Omental fat pad (tissue), 4 donors: Measurements from ENCODE around the gene HMCN1. TPM values are rescaled to one million over a fixed set of nuclear protein-coding genes. Genes with fewer than 3 reads are reported as not detected.
"Not testable (repeated sequence)": the region's sequence is repeated elsewhere in the genome, so short reads cannot be mapped to it uniquely, and the experiment has no call there.

ENCODE experiments used
- ATAC-seq: fragments of 150-250 bp; one replicate; pipeline ENCODE4 v1.9.1; 2016; ENCODE audit warnings: mild to moderate bottlenecking, moderate library complexity; ENCODE audit not compliant: low FRiP score
- DNase-seq: peaks from one replicate; pipeline ENCODE4 v3.0.0-alpha.2; 2019; ENCODE audit warnings: low spot score
- total RNA-seq, 4 donors: library from RNA; depleted of rRNA; stranded (reverse); fragments of >200 nt; gene quantifications; one replicate each; pipeline ENCODE4 v1.1.0, GENCODE V29; 2016
- TF ChIP-seq, protein P1 (sequence below), 3 donors: fragments of 450-650 bp; IDR thresholded peaks; one replicate each; pipeline ENCODE4 v1.5.1; 2016 to 2017; ENCODE audit warnings: antibody characterized with exemption in 3 of 3, mild to moderate bottlenecking in 3 of 3, moderate library complexity in 2 of 3

HMCN1 gene
- total RNA-seq, 4 donors from 2014 or later: 5.2 to 45.9 (median 12.7) TPM

DNA sequence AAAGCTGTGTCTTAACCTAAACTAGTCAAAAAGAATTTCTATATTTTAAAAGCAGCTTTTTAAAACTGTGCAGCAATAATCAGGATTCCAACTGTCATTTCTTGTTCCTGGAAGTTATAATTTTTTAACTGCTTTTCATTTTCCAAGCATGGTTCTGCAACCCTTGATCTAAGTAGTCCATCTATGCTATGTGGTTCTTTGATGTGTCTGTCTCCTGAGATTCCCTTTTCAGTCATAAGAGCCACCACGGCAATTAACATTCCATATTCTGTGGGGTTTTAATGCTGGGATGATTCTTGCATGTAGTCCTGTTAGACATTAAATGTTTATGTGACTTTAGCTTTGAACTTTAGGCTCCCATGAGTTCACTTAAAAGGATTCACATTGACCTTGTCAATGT lies 420.5 kb downstream of the HMCN1 start:
- TF ChIP-seq, protein P1, sequence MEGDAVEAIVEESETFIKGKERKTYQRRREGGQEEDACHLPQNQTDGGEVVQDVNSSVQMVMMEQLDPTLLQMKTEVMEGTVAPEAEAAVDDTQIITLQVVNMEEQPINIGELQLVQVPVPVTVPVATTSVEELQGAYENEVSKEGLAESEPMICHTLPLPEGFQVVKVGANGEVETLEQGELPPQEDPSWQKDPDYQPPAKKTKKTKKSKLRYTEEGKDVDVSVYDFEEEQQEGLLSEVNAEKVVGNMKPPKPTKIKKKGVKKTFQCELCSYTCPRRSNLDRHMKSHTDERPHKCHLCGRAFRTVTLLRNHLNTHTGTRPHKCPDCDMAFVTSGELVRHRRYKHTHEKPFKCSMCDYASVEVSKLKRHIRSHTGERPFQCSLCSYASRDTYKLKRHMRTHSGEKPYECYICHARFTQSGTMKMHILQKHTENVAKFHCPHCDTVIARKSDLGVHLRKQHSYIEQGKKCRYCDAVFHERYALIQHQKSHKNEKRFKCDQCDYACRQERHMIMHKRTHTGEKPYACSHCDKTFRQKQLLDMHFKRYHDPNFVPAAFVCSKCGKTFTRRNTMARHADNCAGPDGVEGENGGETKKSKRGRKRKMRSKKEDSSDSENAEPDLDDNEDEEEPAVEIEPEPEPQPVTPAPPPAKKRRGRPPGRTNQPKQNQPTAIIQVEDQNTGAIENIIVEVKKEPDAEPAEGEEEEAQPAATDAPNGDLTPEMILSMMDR (IDR thresholded peaks at IDR 0.05): no peak
- DNase-seq (no peak), ATAC-seq (no peak)

DNA sequence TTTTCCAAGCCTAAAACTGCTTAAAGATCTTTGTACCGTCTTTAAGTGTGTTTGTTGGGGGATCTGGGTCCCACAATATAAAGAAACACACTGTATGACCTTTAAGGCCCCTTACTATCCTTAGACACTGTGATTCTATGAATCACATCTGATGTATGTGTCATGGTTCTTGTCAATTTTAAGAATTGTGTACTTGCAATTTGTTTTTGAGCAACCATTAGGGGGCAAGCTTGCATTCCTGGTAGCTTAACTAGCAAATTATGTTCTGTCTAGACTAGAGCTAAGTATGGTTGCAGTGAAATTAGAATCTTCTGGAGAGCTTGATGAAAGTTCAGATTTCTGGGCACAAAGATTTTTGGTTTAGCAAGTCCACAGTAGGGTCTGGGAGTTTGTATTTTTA lies 421.4 kb downstream of the HMCN1 start:
- DNase-seq: no peak
- ATAC-seq: no peak
- TF ChIP-seq, protein P1 (IDR thresholded peaks at IDR 0.05): no peak

DNA sequence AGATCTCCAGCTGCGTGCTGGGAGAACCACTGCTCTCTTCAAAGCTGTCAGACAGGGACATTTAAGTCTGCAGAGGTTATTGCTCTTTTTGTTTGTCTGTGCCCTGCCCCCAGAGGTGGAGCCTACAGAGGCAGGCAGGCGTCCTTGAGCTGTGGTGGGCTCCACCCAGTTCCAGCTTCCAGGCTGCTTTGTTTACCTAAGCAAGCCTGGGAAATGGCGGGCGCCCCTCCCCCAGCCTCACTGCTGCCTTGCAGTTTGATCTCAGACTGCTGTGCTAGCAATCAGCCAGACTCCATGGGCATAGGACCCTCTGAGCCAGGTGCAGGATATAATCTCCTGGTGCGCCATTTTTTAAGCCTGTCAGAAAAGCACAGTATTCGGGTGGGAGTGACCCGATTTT lies 428.7 kb downstream of the HMCN1 start:
- DNase-seq, ATAC-seq: not testable (repeated sequence)

DNA sequence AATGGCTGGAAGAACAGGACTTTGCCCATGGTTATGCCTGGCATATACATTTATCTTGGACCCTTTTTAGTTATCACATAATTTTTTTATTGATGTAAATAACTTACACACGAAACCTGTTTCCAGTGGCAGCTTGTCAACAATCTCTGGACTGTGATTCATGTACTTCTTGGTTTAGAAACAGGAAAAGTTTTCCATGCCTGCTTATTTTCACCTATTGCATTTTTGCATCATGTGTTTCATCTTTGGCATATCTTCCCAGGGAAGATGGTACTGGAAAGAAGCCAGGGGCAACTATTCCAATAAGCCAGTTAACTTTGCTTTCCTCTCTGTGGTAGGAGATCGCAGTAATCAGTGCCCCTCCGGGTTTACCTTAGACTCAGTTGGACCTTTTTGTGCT lies 430.6 kb downstream of the HMCN1 start:
- TF ChIP-seq, protein P1 (IDR thresholded peaks at IDR 0.05): no peak
- DNase-seq: no peak
- no peak for ATAC-seq

DNA sequence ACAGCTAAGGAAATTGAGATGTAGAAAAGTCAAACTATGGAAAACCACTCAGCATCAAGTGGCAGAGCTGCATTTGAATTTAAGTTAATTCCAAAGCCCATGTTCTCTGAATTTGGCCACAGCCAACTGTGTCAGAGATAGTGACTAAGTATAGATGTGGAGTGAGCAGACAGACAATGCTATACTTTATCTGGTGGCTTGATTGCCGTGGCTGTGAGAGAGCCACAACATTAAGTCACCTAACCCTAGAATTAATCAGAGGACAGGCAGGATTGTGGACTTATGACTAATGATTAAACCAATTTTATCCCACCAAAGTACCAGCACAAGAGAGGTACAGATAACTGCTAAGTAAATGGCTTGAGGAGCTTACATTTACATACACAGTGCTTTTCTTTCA lies 431.1 kb downstream of the HMCN1 start:
- no peak for DNase-seq
- ATAC-seq: no peak
- TF ChIP-seq, protein P1 (IDR thresholded peaks at IDR 0.05): no peak

DNA sequence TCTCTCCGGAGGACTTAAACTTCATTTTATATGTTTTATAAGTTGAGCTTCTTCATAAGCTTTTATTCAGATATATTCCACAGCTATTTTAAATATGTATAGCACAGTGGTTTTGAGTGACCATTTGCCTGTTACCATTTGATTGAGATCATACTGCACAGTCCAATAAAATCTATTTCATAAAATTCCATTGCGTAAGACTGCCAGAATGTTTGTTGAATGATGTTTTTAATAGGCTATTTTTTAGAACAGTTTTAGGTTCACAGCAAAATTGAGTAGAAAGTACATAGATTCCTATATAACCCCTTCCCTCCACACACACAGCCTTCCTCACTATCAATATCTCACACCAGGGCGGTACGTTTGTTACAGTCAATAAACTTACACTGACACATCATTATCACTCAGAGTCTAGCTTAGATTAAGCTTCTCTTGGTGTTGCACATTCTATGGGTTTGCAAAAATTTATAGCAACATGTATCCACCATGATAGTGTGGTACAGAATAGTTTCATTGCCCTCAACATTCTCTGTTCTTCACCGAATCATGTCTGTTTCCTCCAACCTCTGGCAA lies 433.0 kb downstream of the HMCN1 start:
- TF ChIP-seq, protein P1 (IDR thresholded peaks at IDR 0.05): no peak
- DNase-seq (no peak), ATAC-seq (no peak)

DNA sequence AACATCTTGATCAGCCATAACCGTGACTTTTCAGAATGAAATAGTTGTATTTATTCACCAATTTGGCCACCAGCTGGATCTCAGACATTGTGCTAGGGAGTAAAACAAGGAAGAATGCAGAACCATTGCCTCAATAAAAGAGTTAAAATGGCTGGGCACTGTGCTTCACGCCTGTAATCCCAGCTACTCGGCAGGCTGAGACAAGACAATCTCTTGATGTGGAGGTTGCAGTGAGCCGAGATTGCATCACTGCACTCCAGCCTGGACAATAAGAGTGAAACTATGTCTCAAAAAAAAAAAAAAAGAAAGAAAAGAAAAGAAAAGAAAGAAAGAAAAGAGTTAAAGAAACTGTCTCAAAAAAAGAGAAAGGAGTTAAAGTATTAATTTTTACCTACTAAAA lies 441.4 kb downstream of the HMCN1 start:
- TF ChIP-seq, protein P1 (IDR thresholded peaks at IDR 0.05): no peak
- ATAC-seq: no peak
- no peak for DNase-seq
